GM12801 (cell line): ENCODE measurements around the gene LGALS4.

Experiments used
- CTCF ChIP-seq: IDR thresholded peaks from one replicate; pipeline ENCODE4 v1.5.1; 2011; ENCODE audit warnings: control low read depth; ENCODE audit not compliant: insufficient read length; ENCODE audit errors: extremely low read depth

Gene LGALS4

DNA sequence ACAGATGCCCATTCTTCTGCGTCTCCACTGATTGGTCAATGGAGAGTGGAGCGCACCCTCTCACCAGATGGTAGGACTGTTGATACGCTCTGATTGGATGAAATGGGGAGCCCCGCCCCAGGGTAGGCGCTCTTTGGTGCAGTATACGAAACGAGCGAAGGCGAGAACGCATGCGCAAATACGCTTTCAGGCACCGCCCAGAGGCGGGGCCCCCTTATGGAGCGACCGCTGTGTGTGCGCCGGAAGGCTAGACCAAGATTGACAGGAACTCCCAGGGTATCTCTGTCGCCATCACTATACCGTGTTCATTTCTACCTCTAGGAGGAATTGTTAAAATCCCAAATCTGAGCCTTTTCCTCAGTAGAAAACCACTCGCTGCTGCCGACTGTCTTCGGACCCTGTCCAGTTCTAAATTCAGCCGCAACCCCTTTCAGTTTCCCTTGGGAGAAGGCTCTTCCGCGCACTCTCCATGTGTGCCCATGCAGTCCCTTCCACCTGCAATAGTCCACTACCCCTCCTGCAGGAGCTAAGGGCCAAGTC lies 37.8 kb upstream of the LGALS4 start:
- no peak for TF ChIP-seq CTCF

- TF ChIP-seq CTCF: no peak
These were observed 37.2 kb upstream of the LGALS4 start, which contains the start of gene HNRNPL for GRCh38 chr19:38849860-38850435. TSS of gene HNRNPL (minus strand) at chr19:38849986. CDS start at chr19:38849966, 20 bp downstream.

GRCh38 chr19:38849147-38849859 lies 36.6 kb upstream of the LGALS4 start:
- no peak for TF ChIP-seq CTCF

GRCh38 chr19:38848299-38849146 lies 35.8 kb upstream of the LGALS4 start:
- no peak for TF ChIP-seq CTCF

DNA sequence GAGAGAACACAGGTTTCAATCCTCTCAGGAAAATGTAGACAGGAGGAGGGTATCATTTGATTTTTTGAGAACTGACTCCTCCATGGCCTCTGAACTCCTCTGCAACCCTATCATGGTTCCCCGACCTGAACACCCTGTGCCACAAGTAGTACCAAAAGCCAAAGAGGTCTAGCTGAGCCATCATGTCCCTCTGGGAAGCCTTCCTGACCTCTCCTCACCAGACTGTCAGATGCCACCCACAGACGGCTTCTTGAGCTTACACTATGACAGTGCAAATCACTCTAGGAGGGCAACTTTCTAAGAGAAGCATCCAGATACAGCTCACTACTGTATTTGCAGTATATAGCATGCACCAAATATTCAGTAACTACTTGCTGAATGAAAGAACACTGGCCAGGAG lies 33.4 kb upstream of the LGALS4 start:
- TF ChIP-seq CTCF: no peak

GRCh38 chr19:38845374-38846024 lies 32.8 kb upstream of the LGALS4 start:
- TF ChIP-seq CTCF: no peak
